H4 (cell line): Measurements from ENCODE around the gene KRTAP4-9. TPM values are rescaled to one million over a fixed set of nuclear protein-coding genes. Genes with fewer than 3 reads are reported as not detected.
"Not testable (repeated sequence)": the region's sequence is repeated elsewhere in the genome, so short reads cannot be mapped to it uniquely, and the experiment has no call there.

ENCODE experiments used
- DNase-seq: peaks from one replicate; pipeline ENCODE4 v3.0.0-alpha.2; 2015; ENCODE audit warnings: low spot score
- total RNA-seq: library from RNA; depleted of rRNA; stranded (reverse); fragments of >200 nt; shearing (Covaris generic); gene quantifications from 2 replicates; pipeline ENCODE4 v1.2.3, GENCODE V29; 2014

Gene KRTAP4-9
- total RNA-seq, 1 experiment from 2014 or later: not detected

GRCh38 chr17:41098042-41098441 is 7.1 kb upstream of the KRTAP4-9 start, which contains the start of gene KRTAP4-8:
Gene KRTAP4-8, minus strand, starts transcription at chr17:41098142. Its CDS starts 58 bp downstream, at chr17:41098084.
- DNase-seq: no peak

GRCh38 chr17:41098481-41098880 is 6.7 kb upstream of the KRTAP4-9 start:
- DNase-seq: no peak

- not testable (repeated sequence) for DNase-seq
These were observed 5.3 kb upstream of the KRTAP4-9 start for GRCh38 chr17:41099682-41100480.

- DNase-seq: no peak
These were observed 3.5 kb upstream of the KRTAP4-9 start, which contains the start of gene KRTAP4-16 for GRCh38 chr17:41101586-41102259. Gene KRTAP4-16, minus strand, starts transcription at chr17:41102209. Its CDS starts 0 bp downstream, at chr17:41102209.

- no peak for DNase-seq
These were observed 1.3 kb upstream of the KRTAP4-9 start for GRCh38 chr17:41103896-41104295.

GRCh38 chr17:41104386-41105038 is 677 bp upstream of the KRTAP4-9 start:
- DNase-seq: not testable (repeated sequence)

- DNase-seq: no peak
These were observed 2.8 kb downstream of the KRTAP4-9 start for GRCh38 chr17:41107941-41108450.

- not testable (repeated sequence) for DNase-seq
These were observed 3.7 kb downstream of the KRTAP4-9 start for GRCh38 chr17:41108728-41109386.

- DNase-seq: no peak
These were observed 6.1 kb downstream of the KRTAP4-9 start for GRCh38 chr17:41111151-41111885.

GRCh38 chr17:41116297-41116696 is 11.1 kb downstream of the KRTAP4-9 start:
- DNase-seq: no peak

GRCh38 chr17:41117846-41118386 is 12.7 kb downstream of the KRTAP4-9 start, which contains the start of gene KRTAP4-11:
Gene KRTAP4-11, minus strand, starts transcription at chr17:41118373. Its CDS starts 58 bp downstream, at chr17:41118315.
- not testable (repeated sequence) for DNase-seq

- no peak for DNase-seq
These were observed 13.5 kb downstream of the KRTAP4-9 start for GRCh38 chr17:41118721-41119120.

GRCh38 chr17:41119696-41120690 is 14.8 kb downstream of the KRTAP4-9 start:
- DNase-seq: not testable (repeated sequence)

- no peak for DNase-seq
These were observed 16.6 kb downstream of the KRTAP4-9 start for GRCh38 chr17:41121742-41122141.

GRCh38 chr17:41123292-41123990 is 18.3 kb downstream of the KRTAP4-9 start:
- DNase-seq: not testable (repeated sequence)

- not testable (repeated sequence) for DNase-seq
These were observed 18.8 kb downstream of the KRTAP4-9 start, which contains the start of gene KRTAP4-12 for GRCh38 chr17:41123991-41124371. Gene KRTAP4-12, minus strand, starts transcription at chr17:41124182. Its CDS starts 60 bp downstream, at chr17:41124122.

GRCh38 chr17:41125064-41125463 is 19.9 kb downstream of the KRTAP4-9 start:
- no peak for DNase-seq

GRCh38 chr17:41126412-41126811 is 21.2 kb downstream of the KRTAP4-9 start:
- no peak for DNase-seq
